ENCODE results near the gene PPA2.

- TF ChIP-seq EZH2 (IDR thresholded peaks at IDR 0.05; ENCODE audit: borderline replicate concordance, insufficient read depth, low read depth, low read length, poor library complexity, severe bottlenecking) (no peak), CTCF (IDR thresholded peaks at IDR 0.05) (no peak)
Measured at GRCh38 chr4:105426187-105426897, 47.5 kb downstream of the PPA2 start.

Data from B cell (primary cell).